Nephron (organoid): ENCODE data around the gene ANGPTL4.
"Not testable (repeated sequence)": the region's sequence is repeated elsewhere in the genome, so short reads cannot be mapped to it uniquely, and the experiment has no call there.

ENCODE experiments used
- H3K27ac Mint-ChIP-seq, 3 experiments: 2 replicates each; pipeline ENCODE4 v1.8.0; 2020; ENCODE audit warnings: mixed read lengths in 3 of 3, mild to moderate bottlenecking in 2 of 3, moderate library complexity in 1 of 3
- H3K27me3 Mint-ChIP-seq: 2 replicates; pipeline ENCODE4 v1.8.0; 2021; ENCODE audit warnings: low read depth, mild to moderate bottlenecking, moderate library complexity, mixed read lengths
- H3K36me3 Mint-ChIP-seq: 2 replicates; pipeline ENCODE4 v1.8.0; 2020; ENCODE audit warnings: low read depth, mixed read lengths
- H3K4me1 Mint-ChIP-seq: 2 replicates; pipeline ENCODE4 v1.8.0; 2020; ENCODE audit warnings: mixed read lengths
- H3K4me3 Mint-ChIP-seq, 3 experiments: 2 replicates each; pipeline ENCODE4 v1.8.0; 2020; ENCODE audit warnings: mild to moderate bottlenecking in 3 of 3, mixed read lengths in 3 of 3, moderate library complexity in 2 of 3
- H3K9me3 Mint-ChIP-seq: 2 replicates; pipeline ENCODE4 v1.8.0; 2020; ENCODE audit warnings: mixed read lengths
- CTCF ChIP-seq, 3 experiments: fragments of 200-600 bp; sonication (generic); IDR thresholded peaks; one replicate each; pipeline ENCODE4 v1.5.0; 2021; ENCODE audit warnings: antibody characterized with exemption in 3 of 3; ENCODE audit not compliant: unreplicated experiment in 3 of 3

ANGPTL4 gene

GRCh38 chr19:8338835-8339234 is 25.1 kb upstream of the ANGPTL4 start:
- Mint-ChIP-seq H3K27ac (no peak overlapping the region), H3K27me3 (peaks cover 83% of the 10 kb centered on the region), H3K9me3 (no peaks in the 10 kb centered on the region), H3K4me3 (no peak overlapping the region), H3K36me3 (no peaks in the 10 kb centered on the region), H3K4me1 (peaks cover 7% of the 10 kb centered on the region)
- TF ChIP-seq CTCF (IDR thresholded peaks at IDR 0.05; ENCODE audit: unreplicated experiment in 3 of 3): no peak

- no peak overlapping the region for H3K27ac Mint-ChIP-seq
- TF ChIP-seq CTCF (IDR thresholded peaks at IDR 0.05; ENCODE audit: unreplicated experiment in 3 of 3): no peak
- peaks cover 79% of the 10 kb centered on the region for H3K27me3 Mint-ChIP-seq
- H3K36me3 Mint-ChIP-seq: no peaks in the 10 kb centered on the region
- no peaks in the 10 kb centered on the region for H3K9me3 Mint-ChIP-seq
- H3K4me1 Mint-ChIP-seq: peaks cover 7% of the 10 kb centered on the region
- peak overlapping the region in 2 of 3 experiments; percentile 4 to 44 for H3K4me3 Mint-ChIP-seq
Measured at GRCh38 chr19:8340341-8341096, 23.4 kb upstream of the ANGPTL4 start.

- not testable (repeated sequence) for H3K4me1 Mint-ChIP-seq, H3K9me3 Mint-ChIP-seq, H3K27ac Mint-ChIP-seq, H3K36me3 Mint-ChIP-seq
- Mint-ChIP-seq H3K4me3 (peak overlapping the region in 2 of 3 experiments; percentile 25 to 40), H3K27me3 (peaks cover 69% of the 10 kb centered on the region)
Measured at GRCh38 chr19:8341504-8341903, 22.5 kb upstream of the ANGPTL4 start.

- peaks cover 61% of the 10 kb centered on the region for H3K27me3 Mint-ChIP-seq
- peaks cover 7% of the 10 kb centered on the region for H3K4me1 Mint-ChIP-seq
- no peak for TF ChIP-seq CTCF (IDR thresholded peaks at IDR 0.05; ENCODE audit: unreplicated experiment in 3 of 3)
- H3K27ac Mint-ChIP-seq: no peak overlapping the region
- H3K36me3 Mint-ChIP-seq: no peaks in the 10 kb centered on the region
- H3K4me3 Mint-ChIP-seq: peak overlapping the region in 1 of 3 experiments; percentile 40
- no peaks in the 10 kb centered on the region for H3K9me3 Mint-ChIP-seq
Measured at GRCh38 chr19:8342316-8342683, 21.7 kb upstream of the ANGPTL4 start.

- H3K27me3 Mint-ChIP-seq: peaks cover 55% of the 10 kb centered on the region
- H3K36me3 Mint-ChIP-seq: no peaks in the 10 kb centered on the region
Measured at GRCh38 chr19:8342684-8343482, 21.1 kb upstream of the ANGPTL4 start, which contains the start of gene KANK3. TSS of gene KANK3 (minus strand) at chr19:8343262. CDS start at chr19:8337828, 5,434 bp downstream.

More at GRCh38 chr19:8342684-8343482, 21.1 kb upstream of the ANGPTL4 start, which contains the start of gene KANK3:
- TF ChIP-seq CTCF (IDR thresholded peaks at IDR 0.05; ENCODE audit: unreplicated experiment in 3 of 3): no peak
- Mint-ChIP-seq H3K4me1 (peaks cover 7% of the 10 kb centered on the region), H3K27ac (no peak within 1 kb of the TSS), H3K9me3 (no peaks in the 10 kb centered on the region), H3K4me3 (peak within 1 kb of the TSS; percentile 73 to 82 (median 79))
